Osteoblast (primary cell): ENCODE measurements around the gene PHLDA2. TPM values are rescaled to one million over a fixed set of nuclear protein-coding genes. Genes with fewer than 3 reads are reported as not detected.

Source experiments
- DNase-seq: peaks from one replicate; pipeline ENCODE4 v3.0.0; 2011; ENCODE audit warnings: low spot score, mixed read lengths; ENCODE audit not compliant: insufficient read length; ENCODE audit errors: missing footprints
- H2AFZ ChIP-seq: 2 replicates; pipeline ENCODE4 v1.6.0; 2011; ENCODE audit warnings: mild to moderate bottlenecking, low read length
- H3K27ac ChIP-seq: 2 replicates; pipeline ENCODE4 v1.5.1; 2011; ENCODE audit warnings: mild to moderate bottlenecking, low read depth, low read length, moderate library complexity
- H3K27me3 ChIP-seq: 2 replicates; pipeline ENCODE4 v1.6.0; 2012; ENCODE audit warnings: mild to moderate bottlenecking, control low read depth, inconsistent platforms, low read length, moderate library complexity; ENCODE audit not compliant: insufficient read depth
- H3K36me3 ChIP-seq: 2 replicates; pipeline ENCODE4 v1.5.1; 2011; ENCODE audit warnings: mild to moderate bottlenecking, low read length, control low read depth, moderate library complexity; ENCODE audit not compliant: insufficient read depth
- H3K4me1 ChIP-seq: 2 replicates; pipeline ENCODE4 v1.5.1; 2011; ENCODE audit warnings: mild to moderate bottlenecking, low read length, control low read depth, moderate library complexity; ENCODE audit not compliant: insufficient read depth
- H3K4me2 ChIP-seq: 2 replicates; pipeline ENCODE4 v1.6.0; 2011; ENCODE audit warnings: mild to moderate bottlenecking, low read length; ENCODE audit not compliant: insufficient read depth
- H3K4me3 ChIP-seq: fragments of 200-600 bp; sonication (generic); 3 replicates; pipeline ENCODE4 v1.5.1; 2012; ENCODE audit warnings: mild to moderate bottlenecking, low read length, inconsistent platforms; ENCODE audit not compliant: insufficient read depth
- H3K79me2 ChIP-seq: 2 replicates; pipeline ENCODE4 v1.6.0; 2012; ENCODE audit warnings: mild to moderate bottlenecking, low read length, control low read depth, inconsistent platforms; ENCODE audit not compliant: insufficient read depth
- H3K9me3 ChIP-seq: 2 replicates; pipeline ENCODE4 v1.5.1; 2011; ENCODE audit warnings: low read depth, low read length, control low read depth
- H4K20me1 ChIP-seq: 2 replicates; pipeline ENCODE4 v1.6.0; 2012; ENCODE audit warnings: mild to moderate bottlenecking, low read length, control low read depth; ENCODE audit not compliant: insufficient read depth
- total RNA-seq: library from RNA; depleted of rRNA; stranded (reverse); fragments of >200 nt; gene quantifications from 2 replicates; pipeline ENCODE4 v1.2.3, GENCODE V29; 2012
- TF ChIP-seq, protein P1 (sequence below): IDR thresholded peaks from 2 replicates; pipeline ENCODE4 v1.5.1; 2011; ENCODE audit warnings: mild to moderate bottlenecking, low read depth, low read length, moderate library complexity; ENCODE audit errors: extremely low read depth

Gene PHLDA2
- total RNA-seq, 1 donor: 2.5 TPM

DNA sequence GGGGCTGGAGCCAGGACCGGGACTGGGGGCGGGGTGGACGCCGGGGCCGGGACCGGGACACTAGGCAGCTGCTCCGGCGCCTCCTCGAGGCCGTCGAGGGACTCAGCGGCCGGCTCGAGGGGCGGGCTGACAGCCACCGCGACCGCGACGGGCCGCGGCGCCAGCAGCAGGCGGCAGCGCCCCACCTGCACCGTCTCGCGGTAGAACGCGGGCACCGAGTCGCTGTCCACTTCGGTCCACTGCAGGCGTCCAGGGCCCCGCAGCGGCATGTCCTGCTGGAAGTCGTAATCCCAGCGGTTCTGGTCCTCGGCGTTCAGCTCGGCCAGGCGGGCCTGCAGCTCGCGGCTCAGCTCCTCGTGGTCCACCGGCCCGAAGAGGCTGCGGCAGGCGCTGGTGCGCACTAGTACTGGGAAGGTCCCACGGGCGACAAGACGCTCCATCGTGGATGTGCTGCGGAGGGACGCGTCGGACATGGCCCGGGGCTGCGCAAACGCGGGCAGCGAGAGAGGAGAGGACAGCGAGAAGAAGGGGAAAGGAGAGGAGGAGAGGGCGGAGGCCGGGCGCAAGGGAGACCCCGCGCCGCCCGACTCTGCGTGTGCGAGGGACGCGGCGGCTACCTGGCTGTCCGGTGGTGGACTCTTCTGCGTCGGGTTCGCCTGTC is 44.1 kb downstream of the PHLDA2 start:
- no peak for DNase-seq
- Histone ChIP-seq H4K20me1 (no peaks in the 10 kb centered on the region), H3K27me3 (peaks cover 51% of the 10 kb centered on the region), H3K36me3 (no peaks in the 10 kb centered on the region), H3K4me1 (peaks cover 4% of the 10 kb centered on the region), H3K4me2 (peak overlapping the region; percentile 81), H3K9me3 (no peaks in the 10 kb centered on the region), H3K4me3 (peak overlapping the region; percentile 70), H3K27ac (no peak overlapping the region), H3K79me2 (no peaks in the 10 kb centered on the region), H2AFZ (peak overlapping the region; percentile 65)
- TF ChIP-seq, protein P1, sequence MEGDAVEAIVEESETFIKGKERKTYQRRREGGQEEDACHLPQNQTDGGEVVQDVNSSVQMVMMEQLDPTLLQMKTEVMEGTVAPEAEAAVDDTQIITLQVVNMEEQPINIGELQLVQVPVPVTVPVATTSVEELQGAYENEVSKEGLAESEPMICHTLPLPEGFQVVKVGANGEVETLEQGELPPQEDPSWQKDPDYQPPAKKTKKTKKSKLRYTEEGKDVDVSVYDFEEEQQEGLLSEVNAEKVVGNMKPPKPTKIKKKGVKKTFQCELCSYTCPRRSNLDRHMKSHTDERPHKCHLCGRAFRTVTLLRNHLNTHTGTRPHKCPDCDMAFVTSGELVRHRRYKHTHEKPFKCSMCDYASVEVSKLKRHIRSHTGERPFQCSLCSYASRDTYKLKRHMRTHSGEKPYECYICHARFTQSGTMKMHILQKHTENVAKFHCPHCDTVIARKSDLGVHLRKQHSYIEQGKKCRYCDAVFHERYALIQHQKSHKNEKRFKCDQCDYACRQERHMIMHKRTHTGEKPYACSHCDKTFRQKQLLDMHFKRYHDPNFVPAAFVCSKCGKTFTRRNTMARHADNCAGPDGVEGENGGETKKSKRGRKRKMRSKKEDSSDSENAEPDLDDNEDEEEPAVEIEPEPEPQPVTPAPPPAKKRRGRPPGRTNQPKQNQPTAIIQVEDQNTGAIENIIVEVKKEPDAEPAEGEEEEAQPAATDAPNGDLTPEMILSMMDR: no peak

DNA sequence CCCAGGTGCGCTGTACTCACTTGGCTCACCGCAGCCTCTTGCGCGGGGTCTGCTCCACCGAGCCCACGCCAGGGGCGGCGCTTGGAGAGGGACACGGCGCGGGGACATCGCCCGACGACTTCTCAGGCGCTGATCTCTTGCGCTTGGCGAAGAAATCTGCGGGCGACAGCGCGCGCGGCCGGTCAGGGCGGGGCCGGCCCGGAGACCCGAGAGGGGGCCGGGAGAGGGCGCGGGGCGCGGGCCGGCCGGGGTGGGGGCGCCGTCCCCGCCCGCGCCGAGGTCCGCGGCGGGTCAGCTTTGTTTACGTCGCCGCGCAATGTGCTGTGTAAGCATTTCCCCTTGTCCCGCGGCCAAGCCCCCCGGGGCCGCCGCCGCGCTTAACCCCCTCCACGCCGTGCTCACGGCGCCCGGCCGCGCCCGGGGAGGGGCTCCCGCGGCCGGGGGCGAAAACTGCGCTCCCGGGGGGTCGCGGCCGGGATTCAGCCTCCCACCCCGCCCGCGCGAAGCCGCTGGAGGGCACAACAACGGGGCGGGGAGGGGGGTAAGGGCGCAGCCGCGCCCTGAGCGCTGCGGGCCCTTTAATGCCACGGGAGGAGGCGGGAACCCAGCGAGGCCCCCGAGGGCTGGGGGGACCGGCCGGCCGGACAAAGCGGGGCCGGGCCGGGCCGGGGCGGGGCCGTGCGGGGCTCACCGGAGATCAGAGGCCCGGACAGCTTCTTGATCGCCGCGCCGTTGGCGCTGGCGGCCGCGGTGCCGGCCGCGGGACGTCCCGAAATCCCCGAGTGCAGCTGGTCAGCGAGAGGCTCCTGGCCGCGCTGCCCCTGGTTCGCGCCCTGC is 45.0 kb downstream of the PHLDA2 start:
- DNase-seq: no peak
- no peaks in the 10 kb centered on the region for H3K79me2 ChIP-seq
- no peak overlapping the region for H3K27ac ChIP-seq
- TF ChIP-seq, protein P1: no peak
- peak overlapping the region; percentile 49 for H3K4me3 ChIP-seq
- H3K4me1 ChIP-seq: peaks cover 4% of the 10 kb centered on the region
- H3K27me3 ChIP-seq: peaks cover 54% of the 10 kb centered on the region
- no peaks in the 10 kb centered on the region for H3K36me3 ChIP-seq
- H2AFZ ChIP-seq: no peak overlapping the region
- H3K4me2 ChIP-seq: peak overlapping the region; percentile 39
- H3K9me3 ChIP-seq: no peaks in the 10 kb centered on the region
- no peaks in the 10 kb centered on the region for H4K20me1 ChIP-seq

GRCh38 chr11:2883640-2883978 is 45.6 kb downstream of the PHLDA2 start:
- H3K4me3 ChIP-seq: peak overlapping the region; percentile 49
- DNase-seq: no peak
- peak overlapping the region; percentile 39 for H3K4me2 ChIP-seq
- H3K4me1 ChIP-seq: peaks cover 4% of the 10 kb centered on the region
- no peak overlapping the region for H3K27ac ChIP-seq
- TF ChIP-seq, protein P1: no peak
- no peak overlapping the region for H2AFZ ChIP-seq
- H3K79me2 ChIP-seq: no peaks in the 10 kb centered on the region
- H4K20me1 ChIP-seq: no peaks in the 10 kb centered on the region
- H3K27me3 ChIP-seq: peaks cover 59% of the 10 kb centered on the region
- no peaks in the 10 kb centered on the region for H3K9me3 ChIP-seq
- no peaks in the 10 kb centered on the region for H3K36me3 ChIP-seq

- no peaks in the 10 kb centered on the region for H3K79me2 ChIP-seq
These were observed 46.7 kb downstream of the PHLDA2 start for GRCh38 chr11:2882396-2883110.

More at GRCh38 chr11:2882396-2883110, 46.7 kb downstream of the PHLDA2 start:
- DNase-seq: no peak
- H4K20me1 ChIP-seq: no peaks in the 10 kb centered on the region
- no peak overlapping the region for H3K4me3 ChIP-seq
- H3K27ac ChIP-seq: no peak overlapping the region
- TF ChIP-seq, protein P1: no peak
- no peak overlapping the region for H3K4me2 ChIP-seq
- peaks cover 4% of the 10 kb centered on the region for H3K4me1 ChIP-seq
- no peaks in the 10 kb centered on the region for H3K9me3 ChIP-seq
- no peaks in the 10 kb centered on the region for H3K36me3 ChIP-seq
- H2AFZ ChIP-seq: no peak overlapping the region
- H3K27me3 ChIP-seq: peaks cover 60% of the 10 kb centered on the region
